HepG2 (cell line): Measurements from ENCODE around the gene ANKRD60. TPM values are rescaled to one million over a fixed set of nuclear protein-coding genes. Genes with fewer than 3 reads are reported as not detected.

ENCODE experiments used
- ATAC-seq: fragments of 200-7000 bp; cut with Tn5 transposase; 3 replicates; pipeline ENCODE4 v1.9.1; 2020; ENCODE audit warnings: mild to moderate bottlenecking, moderate library complexity
- BruUV-seq: library from RNA; stranded (reverse); fragments of 400-500 nt; replicated peaks from 2 replicates; lab custom pipeline; 2021; lab: Mats Ljungman, UMichigan
- CTCF ChIA-PET: fragments of 300-600 bp; formaldehyde crosslinking; extraction: SDS; loops from one replicate; lab custom pipeline; 2021; ENCODE audit warnings: low total read pairs, inconsistent platforms, low intra/inter-chr PET ratio; lab: Yijun Ruan, JAX
- POLR2A ChIA-PET: fragments of 350-600 bp; sonication (Branson Sonifier 250); formaldehyde crosslinking; loops from one replicate; lab custom pipeline; 2020; ENCODE audit warnings: antibody characterized with exemption, inconsistent platforms; lab: Yijun Ruan, JAX
- DNase-seq: peaks from one replicate; pipeline ENCODE4 v3.0.0-alpha.2; 2015; ENCODE audit warnings: low spot score
- FAIRE-seq: peaks from 3 replicates; lab custom pipeline; 2011; peaks lifted over from hg19 to GRCh38; lab: Jason Lieb, UNC
- H2AFZ ChIP-seq: one replicate; pipeline ENCODE4 v1.6.1; 2011; ENCODE audit warnings: low read length, inconsistent platforms
- H3K27ac ChIP-seq: fragments of 300-600 bp; 3 replicates; pipeline ENCODE4 v1.8.0; 2011; ENCODE audit warnings: mixed run types, mild to moderate bottlenecking, mixed read lengths, low read length, inconsistent platforms; ENCODE audit not compliant: insufficient read depth; ENCODE audit errors: extremely low read length
- H3K27me3 ChIP-seq, 2 experiments: fragments of 200-600 bp in 1 of 2; 2 replicates in 1 of 2; 3 replicates in 1 of 2; pipeline versions ENCODE4 v1.6.0 to v1.8.0; 2011; ENCODE audit warnings: low read length in 2 of 2, mild to moderate bottlenecking in 2 of 2, moderate library complexity in 2 of 2, inconsistent platforms in 1 of 2; ENCODE audit not compliant: insufficient read depth in 2 of 2, control insufficient read depth in 1 of 2
- H3K36me3 ChIP-seq, 2 experiments: fragments of 200-600 bp in 1 of 2; replicated peaks in 1 of 2; 2 replicates in 1 of 2; 3 replicates in 1 of 2; pipeline versions ENCODE4 v1.5.1 to v1.8.0; 2011; ENCODE audit warnings: low read length in 2 of 2, inconsistent platforms in 1 of 2; ENCODE audit not compliant: insufficient read depth in 2 of 2, control insufficient read depth in 1 of 2
- H3K4me1 ChIP-seq: 2 replicates; pipeline ENCODE4 v1.5.1; 2012; ENCODE audit warnings: low read length, inconsistent platforms; ENCODE audit not compliant: insufficient read depth
- H3K4me2 ChIP-seq: 2 replicates; pipeline ENCODE4 v1.6.0; 2011; ENCODE audit warnings: low read depth, low read length, inconsistent platforms
- H3K4me3 ChIP-seq, 3 experiments: fragments of 200-600 bp in 1 of 3; sonication (generic), shearing (Covaris generic) in 1 of 3; replicated peaks in 1 of 3; 2 replicates each; pipeline ENCODE4 v1.5.1; 2011 to 2016; ENCODE audit warnings: low read length in 3 of 3, inconsistent platforms in 2 of 3, low read depth in 2 of 3, mild to moderate bottlenecking in 2 of 3, control low read depth in 1 of 3, mixed read lengths in 1 of 3; ENCODE audit not compliant: insufficient read depth in 1 of 3
- H3K79me2 ChIP-seq: one replicate; pipeline ENCODE4 v1.6.1; 2011; ENCODE audit warnings: low read length, inconsistent platforms; ENCODE audit not compliant: insufficient read depth
- H3K9ac ChIP-seq: 2 replicates; pipeline ENCODE4 v1.6.0; 2011; ENCODE audit warnings: mild to moderate bottlenecking, low read depth, low read length, inconsistent platforms; ENCODE audit not compliant: insufficient read depth
- H3K9me3 ChIP-seq: 2 replicates; pipeline ENCODE4 v1.5.1; 2012; ENCODE audit warnings: mild to moderate bottlenecking, low read length
- H4K20me1 ChIP-seq: 2 replicates; pipeline ENCODE4 v1.6.0; 2011; ENCODE audit warnings: inconsistent platforms, mild to moderate bottlenecking, low read length, moderate library complexity; ENCODE audit not compliant: insufficient read depth
- CENPT ChIP-seq: sonication (generic); formaldehyde crosslinking; IDR thresholded peaks from 2 replicates; pipeline ENCODE4 v1.8.0; 2022; ENCODE audit warnings: low read depth, mild to moderate bottlenecking, moderate library complexity, missing genetic modification reagents
- DMTF1 ChIP-seq: sonication (generic); formaldehyde crosslinking; IDR thresholded peaks from 2 replicates; pipeline ENCODE4 v1.4.0; 2020; ENCODE audit warnings: mild to moderate bottlenecking, missing genetic modification reagents
- FOSL2 ChIP-seq: sonication (generic); formaldehyde crosslinking; IDR thresholded peaks from 2 replicates; pipeline ENCODE4 v1.4.0; 2020; ENCODE audit warnings: missing genetic modification reagents
- MNT ChIP-seq: fragments of 450-650 bp; IDR thresholded peaks from 2 replicates; pipeline ENCODE4 v1.6.1; 2016
- NR2F6 ChIP-seq, 2 experiments: IDR thresholded peaks; 2 replicates each; pipeline ENCODE4 v1.6.1; 2016; ENCODE audit warnings: antibody characterized with exemption in 1 of 2, mild to moderate bottlenecking in 1 of 2
- PAX8 ChIP-seq: sonication (generic); formaldehyde crosslinking; IDR thresholded peaks from 2 replicates; pipeline ENCODE4 v1.8.0; 2022; ENCODE audit warnings: mild to moderate bottlenecking, missing genetic modification reagents, borderline replicate concordance
- ZBTB7B ChIP-seq: sonication (generic); formaldehyde crosslinking; IDR thresholded peaks from 2 replicates; pipeline ENCODE4 v1.4.0; 2020; ENCODE audit warnings: missing genetic modification reagents
- ZNF839 ChIP-seq: sonication (generic); formaldehyde crosslinking; IDR thresholded peaks from 2 replicates; pipeline ENCODE4 v1.4.0; 2020; ENCODE audit warnings: missing genetic modification reagents, mild to moderate bottlenecking, borderline replicate concordance
- ZNF883 ChIP-seq: sonication (generic); formaldehyde crosslinking; IDR thresholded peaks from 2 replicates; pipeline ENCODE4 v1.5.1; 2020; ENCODE audit warnings: mild to moderate bottlenecking, missing genetic modification reagents; ENCODE audit errors: not compliant biosample characterization
- WGBS: methylation state at CpG from one replicate; pipeline ENCODE4 v1.1.6; 2017; ENCODE audit warnings: low lambda C conversion rate; 5-methylcytosine and 5-hydroxymethylcytosine counted together
- in situ Hi-C: cut with HindIII; loops from 2 replicates; pipeline ENCODE4 v1.10.0; 2017; ENCODE audit warnings: low pct_unique_long_range_greater_than_20kb; ENCODE audit not compliant: extremely low pct_ligation_motif_present
- intact Hi-C: fragments of 100-400 bp; cut with micrococcal nuclease; formaldehyde crosslinking; loops from one replicate; pipeline ENCODE4 v1.10.0; 2022; ENCODE audit not compliant: unreplicated experiment
- polyA plus RNA-seq, 8 experiments: library from polyadenylated mRNA; depleted of rRNA in 3 of 8; stranded (reverse) in 7 of 8; unstranded in 1 of 8; fragments of >200 nt; fragmentation: Illumina TruSeq in 4 of 8; extraction: Trizol in 4 of 8; gene quantifications; 2 replicates each; pipeline versions ENCODE4 v1.2.1 to v1.2.3, GENCODE V29; 2011 to 2016; ENCODE audit warnings: low read depth in 4 of 8, missing spikeins in 1 of 8, mixed read lengths in 1 of 8; ENCODE audit not compliant: insufficient read depth in 1 of 8
- total RNA-seq, 5 experiments: library from RNA; depleted of rRNA; stranded (reverse); fragments of >200 nt; fragmentation: Illumina TruSeq; extraction: Trizol; gene quantifications; 2 replicates each; pipeline ENCODE4 v1.2.3, GENCODE V29; 2016; ENCODE audit warnings: low read depth in 1 of 5
- TF ChIP-seq, protein P1 (sequence below): sonication (generic); formaldehyde crosslinking; IDR thresholded peaks from 2 replicates; pipeline ENCODE4 v1.4.0; 2020; ENCODE audit warnings: missing genetic modification reagents

ANKRD60 gene
- total and polyA plus RNA-seq, 2 of the 13 experiments (the other 11 are each of a cell fraction or from before 2014, with no cell fraction given), result not detected

DNA sequence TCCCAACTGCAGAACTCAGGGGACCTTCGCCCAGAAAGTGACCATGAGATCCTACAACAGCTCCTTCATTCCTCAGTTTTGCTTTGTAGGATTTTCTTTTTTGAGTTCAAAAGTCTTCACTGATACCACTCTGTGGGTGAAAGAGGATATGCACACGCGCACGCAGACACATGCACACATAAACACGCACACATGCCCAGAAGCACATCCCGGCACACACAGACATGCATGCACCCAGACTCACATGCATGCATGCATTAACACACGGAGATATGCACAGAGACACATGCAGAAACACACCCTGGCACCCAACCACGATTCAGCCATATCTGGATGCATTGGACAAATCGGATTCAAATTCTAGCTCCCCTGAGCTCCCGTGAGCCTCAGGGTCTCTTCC, 36.4 kb downstream of the ANKRD60 start:
- H3K36me3 ChIP-seq, result no peaks in the 10 kb centered on the region
- H4K20me1 ChIP-seq, result no peaks in the 10 kb centered on the region
- intact Hi-C loops, result no loop called here
- H2AFZ ChIP-seq, result no peak overlapping the region
- no peak for FAIRE-seq
- no peaks in the 10 kb centered on the region for H3K79me2 ChIP-seq
- in situ Hi-C loops, result no loop called here
- H3K9me3 ChIP-seq, result peaks cover 6% of the 10 kb centered on the region
- no peaks in the 10 kb centered on the region for H3K4me1 ChIP-seq
- BruUV-seq, result no TSS peak
- no peak overlapping the region for H3K9ac ChIP-seq
- no peak for DNase-seq
- ChIA-PET POLR2A (no interaction called here), CTCF (interaction anchor here (2.7 kb wide), 1 partner anchor 18 kb away, joined by 20 read pairs; no protein-coding TSS in a partner anchor)
- no peak overlapping the region for H3K27ac ChIP-seq
- no peak for TF ChIP-seq ZNF839 (CRISPR knock-in tag)
- peak; percentile 92 for TF ChIP-seq MNT
- WGBS, result 15% methylated on average over 10 of the region's 10 CpGs
- no peak overlapping the region for H3K4me2 ChIP-seq
- H3K27me3 ChIP-seq, result peaks cover 0 to 18% of the 10 kb centered on the region in 2 experiments; a peak in 3 of 5 replicates
- H3K4me3 ChIP-seq, result no peak overlapping the region
- no peak for ATAC-seq

GRCh38 chr20:58188527-58188926, 39.9 kb downstream of the ANKRD60 start:
- POLR2A ChIA-PET, result no interaction called here
- FAIRE-seq (no peak), DNase-seq (no peak), ATAC-seq (peak; percentile 53)
- no peak overlapping the region for H3K9ac ChIP-seq
- 3% methylated on average over 2 of the region's 2 CpGs for WGBS
- H3K9me3 ChIP-seq, result peaks cover 15% of the 10 kb centered on the region; the same call in 1 of the 2 replicates
- BruUV-seq, result no TSS peak
- intact Hi-C loops (no loop called here), in situ Hi-C loops (no loop called here)
- peaks cover 0 to 18% of the 10 kb centered on the region in 2 experiments; a peak in 3 of 5 replicates for H3K27me3 ChIP-seq
- H3K27ac ChIP-seq, result no peak overlapping the region
- CTCF ChIA-PET, result interaction anchor here (1.9 kb wide), 1 partner anchor 21 kb away, joined by 6 read pairs; no protein-coding TSS in a partner anchor
- no peak overlapping the region for H3K4me3 ChIP-seq
- no peak overlapping the region for H3K4me2 ChIP-seq
- H3K36me3 ChIP-seq, result no peaks in the 10 kb centered on the region
- no peaks in the 10 kb centered on the region for H3K4me1 ChIP-seq
- H2AFZ ChIP-seq, result no peak overlapping the region
- no peaks in the 10 kb centered on the region for H4K20me1 ChIP-seq
- no peaks in the 10 kb centered on the region for H3K79me2 ChIP-seq
- TF ChIP-seq ZNF883 (CRISPR knock-in tag), result no peak
- no peak for TF ChIP-seq CENPT (CRISPR knock-in tag)
- no peak for TF ChIP-seq PAX8 (CRISPR knock-in tag)
- TF ChIP-seq, protein P1, sequence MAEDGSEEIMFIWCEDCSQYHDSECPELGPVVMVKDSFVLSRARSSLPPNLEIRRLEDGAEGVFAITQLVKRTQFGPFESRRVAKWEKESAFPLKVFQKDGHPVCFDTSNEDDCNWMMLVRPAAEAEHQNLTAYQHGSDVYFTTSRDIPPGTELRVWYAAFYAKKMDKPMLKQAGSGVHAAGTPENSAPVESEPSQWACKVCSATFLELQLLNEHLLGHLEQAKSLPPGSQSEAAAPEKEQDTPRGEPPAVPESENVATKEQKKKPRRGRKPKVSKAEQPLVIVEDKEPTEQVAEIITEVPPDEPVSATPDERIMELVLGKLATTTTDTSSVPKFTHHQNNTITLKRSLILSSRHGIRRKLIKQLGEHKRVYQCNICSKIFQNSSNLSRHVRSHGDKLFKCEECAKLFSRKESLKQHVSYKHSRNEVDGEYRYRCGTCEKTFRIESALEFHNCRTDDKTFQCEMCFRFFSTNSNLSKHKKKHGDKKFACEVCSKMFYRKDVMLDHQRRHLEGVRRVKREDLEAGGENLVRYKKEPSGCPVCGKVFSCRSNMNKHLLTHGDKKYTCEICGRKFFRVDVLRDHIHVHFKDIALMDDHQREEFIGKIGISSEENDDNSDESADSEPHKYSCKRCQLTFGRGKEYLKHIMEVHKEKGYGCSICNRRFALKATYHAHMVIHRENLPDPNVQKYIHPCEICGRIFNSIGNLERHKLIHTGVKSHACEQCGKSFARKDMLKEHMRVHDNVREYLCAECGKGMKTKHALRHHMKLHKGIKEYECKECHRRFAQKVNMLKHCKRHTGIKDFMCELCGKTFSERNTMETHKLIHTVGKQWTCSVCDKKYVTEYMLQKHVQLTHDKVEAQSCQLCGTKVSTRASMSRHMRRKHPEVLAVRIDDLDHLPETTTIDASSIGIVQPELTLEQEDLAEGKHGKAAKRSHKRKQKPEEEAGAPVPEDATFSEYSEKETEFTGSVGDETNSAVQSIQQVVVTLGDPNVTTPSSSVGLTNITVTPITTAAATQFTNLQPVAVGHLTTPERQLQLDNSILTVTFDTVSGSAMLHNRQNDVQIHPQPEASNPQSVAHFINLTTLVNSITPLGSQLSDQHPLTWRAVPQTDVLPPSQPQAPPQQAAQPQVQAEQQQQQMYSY, result peak; percentile 79
- TF ChIP-seq DMTF1 (CRISPR knock-in tag), result no peak
- no peak for TF ChIP-seq ZBTB7B
- TF ChIP-seq FOSL2 (CRISPR knock-in tag), result no peak
- TF ChIP-seq NR2F6 (IDR thresholded peaks at IDR 0.05), result no peak
- TF ChIP-seq NR2F6 (CRISPR knock-in tag; IDR thresholded peaks at IDR 0.05), result no peak
